ENCODE results near the gene PSMD1.

The PSMD1 gene

DNA sequence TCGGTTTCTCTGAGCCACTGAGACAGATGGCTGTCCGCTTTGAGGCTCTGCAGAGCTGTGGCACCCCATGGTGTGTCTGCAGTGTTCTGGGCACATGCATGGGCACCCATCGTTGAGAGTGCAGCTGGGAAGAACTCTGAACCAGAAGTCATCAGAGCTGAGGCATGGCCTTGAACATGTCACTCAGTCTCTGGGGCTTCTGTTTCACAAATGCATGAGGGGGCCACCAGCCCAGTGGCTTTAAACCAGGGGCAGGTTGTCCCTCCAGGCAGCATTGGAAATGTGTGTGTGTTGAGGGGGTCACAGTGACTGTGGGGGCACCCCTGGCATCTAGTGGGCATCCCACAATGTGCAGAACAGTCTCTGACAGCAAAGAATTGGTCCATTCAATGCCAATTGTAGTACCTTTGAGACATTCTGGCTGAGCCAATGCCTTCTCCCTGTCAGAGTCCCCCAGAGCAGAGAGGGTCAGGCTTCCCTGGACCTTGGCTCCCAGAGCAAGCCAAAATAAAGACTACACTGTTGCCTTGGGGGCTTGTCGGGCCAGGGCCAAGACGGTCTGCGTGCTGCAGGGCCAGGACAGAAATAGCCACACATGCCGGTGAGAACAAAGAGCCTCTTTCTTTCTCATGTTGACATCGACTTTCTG is 9.3 kb upstream of the PSMD1 start:
- H3K9ac ChIP-seq (ENCODE audit: low read length in 2 of 2): no peak overlapping the region
- H3K27ac ChIP-seq (ENCODE audit: low read length): no peak overlapping the region
- H3K36me3 ChIP-seq (ENCODE audit: control insufficient read depth in 2 of 2, insufficient read depth in 2 of 2, low read length in 2 of 2): no peaks in the 10 kb centered on the region
- peaks cover 5% of the 10 kb centered on the region for H3K4me1 ChIP-seq (ENCODE audit: control insufficient read depth, insufficient read depth, low read length)
- peaks cover 4 to 6% of the 10 kb centered on the region in 2 donors for H3K27me3 ChIP-seq (ENCODE audit: control insufficient read depth in 1 of 2, insufficient read depth in 2 of 2, low read length in 2 of 2)
- H3K9me3 ChIP-seq (ENCODE audit: control insufficient read depth in 2 of 2, low read length in 2 of 2): no peaks in the 10 kb centered on the region
- H3K4me3 ChIP-seq (ENCODE audit: low read length in 2 of 2): no peak overlapping the region

GRCh38 chr2:231047923-231048915 is 8.4 kb upstream of the PSMD1 start:
- H3K4me3 ChIP-seq (ENCODE audit: low read length in 2 of 2): no peak overlapping the region
- H3K27me3 ChIP-seq (ENCODE audit: control insufficient read depth in 1 of 2, insufficient read depth in 2 of 2, low read length in 2 of 2): peaks cover 3 to 5% of the 10 kb centered on the region in 2 donors
- no peak overlapping the region for H3K27ac ChIP-seq (ENCODE audit: low read length)
- H3K4me1 ChIP-seq (ENCODE audit: control insufficient read depth, insufficient read depth, low read length): peaks cover 10% of the 10 kb centered on the region
- H3K9ac ChIP-seq (ENCODE audit: low read length in 2 of 2): no peak overlapping the region
- no peaks in the 10 kb centered on the region for H3K36me3 ChIP-seq (ENCODE audit: control insufficient read depth in 2 of 2, insufficient read depth in 2 of 2, low read length in 2 of 2)
- H3K9me3 ChIP-seq (ENCODE audit: control insufficient read depth in 2 of 2, low read length in 2 of 2): no peaks in the 10 kb centered on the region

GRCh38 chr2:231049286-231050017 is 7.2 kb upstream of the PSMD1 start:
- H3K4me3 ChIP-seq (ENCODE audit: low read length in 2 of 2): no peak overlapping the region
- no peaks in the 10 kb centered on the region for H3K9me3 ChIP-seq (ENCODE audit: control insufficient read depth in 2 of 2, low read length in 2 of 2)
- peaks cover 10% of the 10 kb centered on the region for H3K4me1 ChIP-seq (ENCODE audit: control insufficient read depth, insufficient read depth, low read length)
- no peak overlapping the region for H3K9ac ChIP-seq (ENCODE audit: low read length in 2 of 2)
- H3K27ac ChIP-seq (ENCODE audit: low read length): no peak overlapping the region
- H3K27me3 ChIP-seq (ENCODE audit: control insufficient read depth in 1 of 2, insufficient read depth in 2 of 2, low read length in 2 of 2): peaks cover 3 to 5% of the 10 kb centered on the region in 2 donors
- no peaks in the 10 kb centered on the region for H3K36me3 ChIP-seq (ENCODE audit: control insufficient read depth in 2 of 2, insufficient read depth in 2 of 2, low read length in 2 of 2)

DNA sequence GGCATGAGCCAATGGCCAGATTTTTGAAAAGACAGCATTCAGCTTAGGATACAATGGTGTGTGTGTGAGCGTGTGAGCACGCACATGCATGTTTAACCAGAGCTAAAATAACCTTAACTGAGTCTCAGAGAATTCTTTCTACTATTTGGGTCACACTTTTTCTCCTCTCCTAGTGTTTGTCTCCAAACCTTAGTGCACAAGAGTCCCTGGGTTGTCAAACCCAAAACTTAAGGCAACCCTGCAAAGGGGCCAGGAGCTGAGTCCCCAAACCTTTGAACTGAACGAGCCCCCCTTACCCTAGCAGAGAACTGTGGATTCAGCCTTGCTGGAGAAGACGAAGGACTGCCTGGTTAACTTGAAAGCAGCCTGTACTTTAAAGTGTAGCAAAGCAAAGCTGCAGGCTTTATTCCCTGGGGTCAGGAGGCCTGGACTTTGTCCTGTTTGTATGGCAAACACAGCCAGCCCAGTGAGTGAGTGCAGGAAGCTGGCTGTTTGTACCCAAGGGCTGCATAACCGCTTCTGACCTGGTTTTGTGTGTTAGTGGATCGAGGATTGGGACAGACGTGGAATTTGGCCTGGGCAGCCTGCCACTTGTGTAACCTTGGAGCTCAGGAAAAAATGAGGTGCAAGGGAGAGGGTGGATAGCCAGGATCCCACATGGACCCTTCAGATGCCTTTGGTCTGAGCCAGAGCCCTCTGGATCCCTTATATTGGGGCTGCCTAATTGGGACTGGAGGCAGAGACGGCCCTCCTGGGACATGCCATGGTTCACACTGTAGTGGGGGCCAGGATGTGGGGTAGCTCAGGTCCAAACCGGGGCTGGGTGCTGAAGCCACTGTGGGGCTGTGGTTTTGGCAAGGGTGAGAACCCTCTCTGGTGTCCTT is 6.4 kb upstream of the PSMD1 start:
- H3K27me3 ChIP-seq (ENCODE audit: control insufficient read depth in 1 of 2, insufficient read depth in 2 of 2, low read length in 2 of 2): peaks cover 3 to 5% of the 10 kb centered on the region in 2 donors
- no peak overlapping the region for H3K4me3 ChIP-seq (ENCODE audit: low read length in 2 of 2)
- H3K9ac ChIP-seq (ENCODE audit: low read length in 2 of 2): no peak overlapping the region
- no peaks in the 10 kb centered on the region for H3K9me3 ChIP-seq (ENCODE audit: control insufficient read depth in 2 of 2, low read length in 2 of 2)
- H3K27ac ChIP-seq (ENCODE audit: low read length): no peak overlapping the region
- H3K4me1 ChIP-seq (ENCODE audit: control insufficient read depth, insufficient read depth, low read length): peaks cover 10% of the 10 kb centered on the region
- no peaks in the 10 kb centered on the region for H3K36me3 ChIP-seq (ENCODE audit: control insufficient read depth in 2 of 2, insufficient read depth in 2 of 2, low read length in 2 of 2)

- Histone ChIP-seq H3K9me3 (ENCODE audit: control insufficient read depth in 2 of 2, low read length in 2 of 2) (no peaks in the 10 kb centered on the region), H3K27ac (ENCODE audit: low read length) (no peak overlapping the region), H3K27me3 (ENCODE audit: control insufficient read depth in 1 of 2, insufficient read depth in 2 of 2, low read length in 2 of 2) (peaks cover 3 to 5% of the 10 kb centered on the region in 2 donors), H3K36me3 (ENCODE audit: control insufficient read depth in 2 of 2, insufficient read depth in 2 of 2, low read length in 2 of 2) (no peaks in the 10 kb centered on the region), H3K9ac (ENCODE audit: low read length in 2 of 2) (no peak overlapping the region), H3K4me3 (ENCODE audit: low read length in 2 of 2) (no peak overlapping the region), H3K4me1 (ENCODE audit: control insufficient read depth, insufficient read depth, low read length) (peaks cover 13% of the 10 kb centered on the region)
Observed at GRCh38 chr2:231051116-231051515, 5.6 kb upstream of the PSMD1 start.

- Histone ChIP-seq H3K4me1 (ENCODE audit: control insufficient read depth, insufficient read depth, low read length) (peaks cover 17% of the 10 kb centered on the region), H3K9me3 (ENCODE audit: control insufficient read depth in 2 of 2, low read length in 2 of 2) (no peaks in the 10 kb centered on the region), H3K27me3 (ENCODE audit: control insufficient read depth in 1 of 2, insufficient read depth in 2 of 2, low read length in 2 of 2) (no peaks in the 10 kb centered on the region), H3K9ac (ENCODE audit: low read length in 2 of 2) (peak overlapping the region; percentile 57 to 62), H3K27ac (ENCODE audit: low read length) (no peak overlapping the region), H3K4me3 (ENCODE audit: low read length in 2 of 2) (peak overlapping the region; percentile 79 to 86), H3K36me3 (ENCODE audit: control insufficient read depth in 2 of 2, insufficient read depth in 2 of 2, low read length in 2 of 2) (no peaks in the 10 kb centered on the region)
Observed at GRCh38 chr2:231052494-231053451, 3.9 kb upstream of the PSMD1 start.

GRCh38 chr2:231053846-231054245 is 2.8 kb upstream of the PSMD1 start:
- Histone ChIP-seq H3K9me3 (ENCODE audit: control insufficient read depth in 2 of 2, low read length in 2 of 2) (no peaks in the 10 kb centered on the region), H3K4me1 (ENCODE audit: control insufficient read depth, insufficient read depth, low read length) (peaks cover 28% of the 10 kb centered on the region), H3K4me3 (ENCODE audit: low read length in 2 of 2) (no peak overlapping the region), H3K9ac (ENCODE audit: low read length in 2 of 2) (no peak overlapping the region), H3K27me3 (ENCODE audit: control insufficient read depth in 1 of 2, insufficient read depth in 2 of 2, low read length in 2 of 2) (no peaks in the 10 kb centered on the region), H3K27ac (ENCODE audit: low read length) (no peak overlapping the region), H3K36me3 (ENCODE audit: control insufficient read depth in 2 of 2, insufficient read depth in 2 of 2, low read length in 2 of 2) (no peaks in the 10 kb centered on the region)

DNA sequence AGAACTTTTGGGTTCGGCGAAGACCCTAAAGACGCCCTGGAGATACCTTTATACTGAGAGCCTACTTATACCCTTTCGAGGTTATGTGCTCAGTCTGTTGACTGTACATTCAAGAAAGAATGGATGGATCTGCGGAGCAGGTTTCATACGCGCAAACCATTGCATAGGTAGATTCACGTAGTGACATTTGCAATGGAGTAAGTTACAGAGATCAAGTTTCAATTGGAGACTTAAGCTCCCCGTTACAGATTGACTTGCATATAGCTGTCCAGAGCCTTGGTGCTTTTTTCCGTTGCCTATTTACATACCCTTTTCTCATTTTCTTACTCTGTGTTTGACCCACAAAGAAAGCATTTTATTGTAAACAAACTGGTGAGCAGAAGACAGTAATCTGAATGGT is 923 bp downstream of the PSMD1 start:
- H3K9ac ChIP-seq (ENCODE audit: low read length in 2 of 2): peak overlapping the region; percentile 94 to 98
- H3K9me3 ChIP-seq (ENCODE audit: control insufficient read depth in 2 of 2, low read length in 2 of 2): no peaks in the 10 kb centered on the region
- H3K27me3 ChIP-seq (ENCODE audit: control insufficient read depth in 1 of 2, insufficient read depth in 2 of 2, low read length in 2 of 2): no peaks in the 10 kb centered on the region
- peak overlapping the region; percentile 87 to 99 for H3K4me3 ChIP-seq (ENCODE audit: low read length in 2 of 2)
- peaks cover 0 to under 1% of the 10 kb centered on the region in 2 donors for H3K36me3 ChIP-seq (ENCODE audit: control insufficient read depth in 2 of 2, insufficient read depth in 2 of 2, low read length in 2 of 2)
- peaks cover 28% of the 10 kb centered on the region for H3K4me1 ChIP-seq (ENCODE audit: control insufficient read depth, insufficient read depth, low read length)
- H3K27ac ChIP-seq (ENCODE audit: low read length): no peak overlapping the region

DNA sequence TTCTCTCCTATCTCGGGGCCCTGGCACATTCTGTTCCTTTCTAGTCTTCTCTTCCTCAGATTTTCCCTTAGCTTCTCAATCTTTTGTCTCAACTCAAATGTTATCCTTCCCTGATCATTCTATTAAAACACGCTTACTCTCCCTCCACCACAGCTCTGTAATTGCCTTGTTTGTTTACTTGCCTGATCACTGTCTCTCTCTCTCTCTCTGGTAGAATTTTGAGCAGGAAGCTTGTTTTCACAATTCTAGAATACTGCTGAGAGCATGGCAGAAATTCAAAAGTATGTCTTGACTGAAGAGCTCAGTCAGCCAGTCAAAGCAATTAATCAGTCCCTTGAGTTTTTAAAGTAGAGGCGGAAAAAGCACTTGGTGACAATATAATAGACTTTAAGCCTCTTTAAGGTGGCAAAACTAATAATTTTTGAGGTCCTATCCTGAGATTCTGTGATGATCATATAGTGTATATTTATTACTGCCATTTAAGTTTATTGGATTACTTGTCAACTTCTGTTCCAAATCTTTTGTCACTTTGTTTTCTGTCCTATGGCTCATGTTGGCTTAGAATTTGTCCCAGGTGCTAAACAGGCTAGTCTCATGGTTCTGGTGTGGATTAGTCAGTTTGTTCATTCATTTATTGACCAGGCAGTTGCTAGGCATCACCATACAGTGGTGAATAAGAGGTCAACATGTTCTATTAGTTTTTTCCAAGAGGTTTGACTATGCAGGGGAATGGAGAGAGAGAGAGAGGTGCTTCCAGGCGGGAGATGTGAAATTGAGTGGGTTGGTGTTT is 2.3 kb downstream of the PSMD1 start:
- Histone ChIP-seq H3K36me3 (ENCODE audit: control insufficient read depth in 2 of 2, insufficient read depth in 2 of 2, low read length in 2 of 2) (peaks cover 6 to 14% of the 10 kb centered on the region in 2 donors), H3K9me3 (ENCODE audit: control insufficient read depth in 2 of 2, low read length in 2 of 2) (no peaks in the 10 kb centered on the region), H3K27me3 (ENCODE audit: control insufficient read depth in 1 of 2, insufficient read depth in 2 of 2, low read length in 2 of 2) (no peaks in the 10 kb centered on the region), H3K27ac (ENCODE audit: low read length) (no peak overlapping the region), H3K4me3 (ENCODE audit: low read length in 2 of 2) (peak overlapping the region in 1 of 2 donors; percentile 24), H3K9ac (ENCODE audit: low read length in 2 of 2) (peak overlapping the region in 1 of 2 donors; percentile 29), H3K4me1 (ENCODE audit: control insufficient read depth, insufficient read depth, low read length) (peaks cover 25% of the 10 kb centered on the region)

All from stomach smooth muscle (tissue), 2 donors.